HG03575 (cell line): ENCODE measurements around the gene SIPA1L2.
A peak's percentile ranks its signal among the peaks of the same experiment; 100 is the strongest.

Experiments used
- ATAC-seq: cut with Tn5 transposase; IDR thresholded peaks from one replicate; pipeline ENCODE4 v1.9.1; 2021; ENCODE audit not compliant: unreplicated experiment, insufficient number of reproducible peaks, low FRiP score; ENCODE audit errors: extremely low read depth

The SIPA1L2 gene, protein sequence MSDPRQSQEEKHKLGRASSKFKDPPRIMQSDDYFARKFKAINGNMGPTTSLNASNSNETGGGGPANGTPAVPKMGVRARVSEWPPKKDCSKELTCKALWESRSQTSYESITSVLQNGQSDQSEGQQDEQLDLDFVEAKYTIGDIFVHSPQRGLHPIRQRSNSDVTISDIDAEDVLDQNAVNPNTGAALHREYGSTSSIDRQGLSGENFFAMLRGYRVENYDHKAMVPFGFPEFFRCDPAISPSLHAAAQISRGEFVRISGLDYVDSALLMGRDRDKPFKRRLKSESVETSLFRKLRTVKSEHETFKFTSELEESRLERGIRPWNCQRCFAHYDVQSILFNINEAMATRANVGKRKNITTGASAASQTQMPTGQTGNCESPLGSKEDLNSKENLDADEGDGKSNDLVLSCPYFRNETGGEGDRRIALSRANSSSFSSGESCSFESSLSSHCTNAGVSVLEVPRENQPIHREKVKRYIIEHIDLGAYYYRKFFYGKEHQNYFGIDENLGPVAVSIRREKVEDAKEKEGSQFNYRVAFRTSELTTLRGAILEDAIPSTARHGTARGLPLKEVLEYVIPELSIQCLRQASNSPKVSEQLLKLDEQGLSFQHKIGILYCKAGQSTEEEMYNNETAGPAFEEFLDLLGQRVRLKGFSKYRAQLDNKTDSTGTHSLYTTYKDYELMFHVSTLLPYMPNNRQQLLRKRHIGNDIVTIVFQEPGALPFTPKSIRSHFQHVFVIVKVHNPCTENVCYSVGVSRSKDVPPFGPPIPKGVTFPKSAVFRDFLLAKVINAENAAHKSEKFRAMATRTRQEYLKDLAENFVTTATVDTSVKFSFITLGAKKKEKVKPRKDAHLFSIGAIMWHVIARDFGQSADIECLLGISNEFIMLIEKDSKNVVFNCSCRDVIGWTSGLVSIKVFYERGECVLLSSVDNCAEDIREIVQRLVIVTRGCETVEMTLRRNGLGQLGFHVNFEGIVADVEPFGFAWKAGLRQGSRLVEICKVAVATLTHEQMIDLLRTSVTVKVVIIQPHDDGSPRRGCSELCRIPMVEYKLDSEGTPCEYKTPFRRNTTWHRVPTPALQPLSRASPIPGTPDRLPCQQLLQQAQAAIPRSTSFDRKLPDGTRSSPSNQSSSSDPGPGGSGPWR (N-terminal part only)

DNA sequence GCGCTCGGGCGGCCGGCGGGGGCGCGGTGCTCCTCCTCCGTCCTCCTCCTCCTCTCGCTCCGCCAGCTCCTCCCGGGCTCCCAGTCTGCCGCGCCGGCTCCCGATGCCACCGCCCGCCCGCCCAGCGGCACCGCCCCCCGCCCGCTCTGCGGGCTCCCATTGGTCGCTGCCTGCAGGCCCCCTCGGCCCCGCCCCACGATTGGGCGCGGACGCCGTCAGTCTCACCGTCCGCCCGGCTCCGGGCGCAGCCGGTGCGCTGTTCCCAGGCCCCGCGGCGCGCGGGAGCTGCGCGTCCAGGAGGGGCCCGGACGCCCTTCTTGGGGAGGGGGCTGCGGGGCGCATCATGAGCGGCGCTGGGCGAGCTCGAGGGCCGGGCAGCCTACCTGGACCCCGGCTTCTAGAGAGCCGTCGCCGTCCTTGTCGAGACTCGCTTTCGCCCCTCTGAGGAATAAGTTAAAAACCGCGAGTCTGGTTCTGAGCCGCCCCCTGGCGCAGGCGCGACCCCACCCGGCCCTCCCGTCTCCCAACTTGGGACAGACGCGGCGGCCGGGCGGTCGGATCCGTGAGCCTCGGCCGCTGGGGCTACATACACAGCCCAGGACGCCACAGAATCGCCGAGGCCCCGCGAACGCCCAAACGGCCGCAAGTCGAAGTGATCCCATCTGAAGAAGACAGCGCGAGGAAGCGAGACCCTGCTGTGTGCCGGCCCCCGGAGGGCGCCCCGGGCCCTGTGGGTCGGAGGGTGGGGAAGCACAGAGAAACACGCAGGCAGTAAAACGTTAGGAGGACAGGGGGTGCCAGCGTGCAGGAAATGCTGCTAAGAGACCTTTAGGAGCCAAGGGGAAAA lies at the start of gene SIPA1L2:
TSS of gene SIPA1L2 (minus strand) at position 87 of the 847 bp plus-strand sequence. CDS start 114,794 bp downstream, outside the sequence.
- ATAC-seq, result peak; percentile 73

GRCh38 chr1:232678185-232678886 lies 48.4 kb upstream of the SIPA1L2 start:
- ATAC-seq, result no peak

DNA sequence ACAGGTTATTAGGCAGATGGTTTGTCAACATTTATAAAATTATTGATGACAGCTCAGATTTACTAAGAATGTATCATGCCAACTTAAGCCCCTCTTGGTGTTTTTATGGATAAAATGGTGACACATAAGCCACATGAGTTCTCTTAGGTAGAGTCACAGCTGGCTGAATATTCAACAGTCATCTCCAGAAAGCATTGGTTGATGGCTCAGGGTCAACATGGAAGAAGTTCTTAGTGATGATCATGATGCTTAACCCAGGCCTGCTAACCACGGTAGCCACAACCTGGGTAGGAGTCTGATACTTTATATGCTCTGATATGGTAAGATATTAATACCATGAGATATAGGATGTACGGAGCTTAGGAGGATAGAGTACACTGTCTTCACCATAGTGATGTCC lies 46.4 kb upstream of the SIPA1L2 start:
- no peak for ATAC-seq

- no peak for ATAC-seq
These were observed 46.0 kb upstream of the SIPA1L2 start for GRCh38 chr1:232675898-232676297.

DNA sequence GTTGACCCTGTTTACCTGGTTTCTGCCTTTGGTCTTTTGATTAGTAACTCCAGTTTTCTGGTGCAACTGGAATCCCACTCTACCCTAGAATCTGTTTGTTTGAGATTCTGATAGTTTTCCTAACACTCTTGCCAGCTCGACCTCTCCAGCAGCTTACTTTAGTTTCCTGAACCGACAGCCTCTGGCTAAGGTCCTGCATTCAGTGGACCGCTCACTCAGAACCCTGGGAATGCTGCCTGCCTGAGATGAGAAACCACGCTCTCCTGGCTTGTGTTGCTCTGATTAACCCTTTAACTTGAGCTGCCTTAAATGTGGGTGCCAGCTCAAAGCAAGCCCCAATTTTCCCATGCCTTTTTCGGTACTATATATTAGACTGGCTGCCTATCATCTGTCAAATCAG lies 45.3 kb upstream of the SIPA1L2 start:
- no peak for ATAC-seq

DNA sequence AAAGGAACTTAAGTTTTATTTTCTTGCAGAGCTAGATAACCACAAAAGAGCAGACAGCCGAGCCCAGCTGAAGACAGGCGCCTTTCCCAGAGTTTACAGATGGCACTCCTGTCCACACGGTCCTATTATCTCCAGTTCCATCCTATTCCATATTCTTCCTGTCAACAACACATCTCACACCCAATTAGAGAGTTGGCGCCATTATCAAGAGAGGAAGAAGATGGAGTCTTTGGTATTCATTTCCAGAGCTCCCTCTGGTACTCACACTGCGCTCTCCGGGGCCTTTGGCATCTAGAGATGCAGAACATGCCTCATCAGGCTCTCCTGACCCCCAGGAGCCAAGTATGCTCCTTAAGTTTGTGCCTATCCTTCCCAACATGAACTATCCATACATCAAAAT lies 43.3 kb upstream of the SIPA1L2 start:
- no peak for ATAC-seq

- no peak for ATAC-seq
These were observed 40.2 kb upstream of the SIPA1L2 start for GRCh38 chr1:232669981-232670747.

DNA sequence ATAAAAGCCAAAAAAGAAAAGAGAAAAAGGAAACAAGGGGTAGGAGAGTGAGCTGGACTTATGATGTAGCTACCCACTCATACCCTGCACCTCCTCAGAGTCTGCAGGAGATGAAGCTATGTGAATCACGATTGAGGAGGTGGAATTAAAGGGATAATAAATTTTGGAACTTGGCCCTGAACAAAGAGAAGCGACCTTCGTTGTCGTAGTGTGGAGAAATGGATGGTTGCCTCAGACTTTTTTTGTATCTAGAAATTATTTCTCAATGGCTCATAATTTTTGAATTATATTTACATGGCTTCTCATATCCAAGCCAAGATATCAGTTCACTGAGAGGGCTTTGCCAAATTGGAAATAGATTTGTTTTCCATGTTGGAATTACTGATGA lies 37.8 kb upstream of the SIPA1L2 start:
- no peak for ATAC-seq

- ATAC-seq, result no peak
These were observed 37.3 kb upstream of the SIPA1L2 start for GRCh38 chr1:232667094-232667777.

DNA sequence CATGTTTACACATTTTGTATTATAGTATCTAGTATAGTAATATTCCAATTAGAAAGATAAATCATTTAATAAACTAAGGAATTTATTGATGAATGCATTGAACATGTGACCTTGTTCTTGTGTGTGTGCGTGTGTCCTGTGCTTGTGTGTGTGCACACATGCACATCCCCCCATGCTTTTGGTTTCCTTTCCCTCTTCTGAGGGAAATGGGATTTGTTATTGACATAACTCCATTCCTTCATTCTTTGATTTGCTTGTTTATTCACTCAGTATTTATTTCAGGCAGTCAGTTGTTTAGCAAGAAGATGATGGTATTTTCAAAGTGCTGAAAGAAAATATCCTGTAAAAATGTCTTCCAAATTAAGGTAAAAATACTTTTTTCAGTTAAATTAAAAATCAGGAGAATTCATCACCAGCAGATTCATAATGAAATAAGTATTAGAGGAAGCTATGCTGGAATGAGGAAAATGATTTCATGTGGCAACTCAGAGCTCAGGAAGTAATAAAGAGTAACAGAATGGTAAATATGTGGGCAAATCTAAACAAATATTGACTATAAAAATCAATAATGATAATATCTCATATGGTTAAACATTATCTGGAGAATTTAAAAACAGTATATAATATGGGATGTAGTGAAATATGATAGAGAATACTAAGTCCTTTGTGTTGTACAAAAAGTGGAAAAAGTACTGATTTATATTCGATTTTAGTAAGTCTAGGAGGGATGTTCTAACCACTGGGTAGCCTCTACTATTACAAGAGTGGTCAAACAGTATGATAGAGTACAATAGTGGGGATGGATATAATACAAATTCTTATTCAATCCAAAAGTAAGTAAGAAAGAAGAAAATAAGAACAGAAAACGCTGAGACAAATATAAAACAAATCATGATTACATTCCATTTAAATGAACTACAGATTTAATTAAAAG lies 35.2 kb upstream of the SIPA1L2 start:
- no peak for ATAC-seq

GRCh38 chr1:232662910-232663309 lies 33.0 kb upstream of the SIPA1L2 start:
- no peak for ATAC-seq

DNA sequence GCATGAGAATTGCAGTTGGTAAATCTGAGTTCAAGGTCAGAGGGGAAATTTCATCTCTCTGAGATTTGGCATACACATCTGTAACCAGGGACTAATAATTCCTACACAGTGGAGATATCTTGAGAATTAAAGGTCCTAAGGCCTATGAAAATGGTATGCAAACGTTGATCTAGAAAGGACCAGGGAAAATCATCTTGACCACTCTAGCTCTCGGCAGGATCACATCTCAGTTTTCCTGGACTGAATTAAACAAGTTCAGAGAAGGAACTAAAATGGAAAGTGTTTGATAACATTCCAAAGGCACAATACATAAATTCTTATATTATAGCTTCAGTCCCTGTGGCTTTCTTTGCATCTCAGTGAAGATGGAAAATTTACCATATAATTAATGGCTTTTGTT lies 28.5 kb upstream of the SIPA1L2 start:
- ATAC-seq, result no peak

- no peak for ATAC-seq
These were observed 27.6 kb upstream of the SIPA1L2 start for GRCh38 chr1:232657426-232658005.

- no peak for ATAC-seq
These were observed 25.8 kb upstream of the SIPA1L2 start for GRCh38 chr1:232655746-232656085.

DNA sequence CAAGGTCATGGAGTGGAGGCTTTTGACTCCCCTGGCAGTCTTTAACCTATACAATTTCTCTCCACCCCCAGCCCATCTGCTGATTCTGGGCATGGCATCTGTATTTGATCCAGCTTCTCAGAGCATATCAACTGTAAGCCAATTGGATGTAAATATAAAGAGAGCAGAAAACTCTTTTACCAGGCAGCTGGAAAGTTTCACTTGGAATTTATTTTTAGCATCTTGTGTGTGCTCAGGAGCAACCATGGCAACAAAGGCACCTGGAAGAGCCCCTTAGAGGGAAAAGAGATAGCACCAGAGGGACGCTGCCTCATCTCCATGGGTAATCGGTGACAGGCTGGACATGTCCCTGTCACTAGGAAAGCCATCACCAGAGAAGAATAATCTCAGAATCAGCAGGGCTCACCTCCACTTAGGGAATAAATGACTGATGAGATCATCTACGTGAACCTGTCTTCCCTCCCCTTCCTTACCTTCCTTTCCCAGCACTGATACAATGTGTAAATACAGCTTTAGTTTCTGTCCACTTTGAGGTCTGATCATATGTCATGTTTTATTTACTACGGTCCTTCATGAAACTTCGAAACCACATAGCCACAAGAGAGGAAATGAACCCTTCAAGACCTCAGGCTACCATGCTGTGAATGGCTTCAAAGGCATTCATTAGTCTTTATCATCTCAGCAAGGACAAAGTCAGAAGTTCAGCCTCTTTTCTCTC lies 25.3 kb upstream of the SIPA1L2 start:
- ATAC-seq, result no peak
